Measurements from ENCODE around the gene AP2A1.

- no peak for TF ChIP-seq RAD21 (IDR thresholded peaks at IDR 0.05; ENCODE audit: low read depth)
- no peak for TF ChIP-seq CREB1 (IDR thresholded peaks at IDR 0.05; ENCODE audit: low read depth)
- no peak for TF ChIP-seq EP300 (IDR thresholded peaks at IDR 0.05; ENCODE audit: borderline replicate concordance)
- no peak for TF ChIP-seq FOXM1 (IDR thresholded peaks at IDR 0.05; ENCODE audit: borderline replicate concordance, low read depth)
- TF ChIP-seq, protein P1, sequence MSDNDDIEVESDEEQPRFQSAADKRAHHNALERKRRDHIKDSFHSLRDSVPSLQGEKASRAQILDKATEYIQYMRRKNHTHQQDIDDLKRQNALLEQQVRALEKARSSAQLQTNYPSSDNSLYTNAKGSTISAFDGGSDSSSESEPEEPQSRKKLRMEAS (IDR thresholded peaks at IDR 0.05) = no peak
- no peak for TF ChIP-seq TAF1 (IDR thresholded peaks at IDR 0.05; ENCODE audit: low read depth)
These were observed 64.8 kb downstream of the AP2A1 start for GRCh38 chr19:49831592-49831991.

Measured in Ishikawa (cell line).